SK-N-SH (cell line): ENCODE measurements around the gene PDE6B. TPM values are rescaled to one million over a fixed set of nuclear protein-coding genes. Genes with fewer than 3 reads are reported as not detected.

ENCODE experiments used
- CTCF ChIA-PET: fragments of 300-600, 350-600 bp; formaldehyde crosslinking; extraction: SDS; loops from one replicate; lab custom pipeline; 2021; lab: Yijun Ruan, JAX
- POLR2A ChIA-PET: fragments of 350-600 bp; sonication (Branson Sonifier 250); formaldehyde crosslinking; extraction: SDS; loops from one replicate; lab custom pipeline; 2020; ENCODE audit warnings: antibody characterized with exemption, inconsistent platforms; lab: Yijun Ruan, JAX
- DNase-seq: peaks from one replicate; pipeline ENCODE4 v3.0.0; 2012
- H2AFZ ChIP-seq: fragments of 200-600 bp; sonication (generic); 2 replicates; pipeline ENCODE4 v1.8.1; 2016; ENCODE audit warnings: antibody characterized with exemption, mild to moderate bottlenecking, low read depth
- H3F3A ChIP-seq: fragments of 200-600 bp; sonication (generic); replicated peaks from 2 replicates; pipeline ENCODE3; 2016; ENCODE audit warnings: antibody characterized with exemption, mild to moderate bottlenecking; ENCODE audit not compliant: insufficient read depth
- H3K27ac ChIP-seq, 2 experiments: fragments of 200-500 bp in 1 of 2; fragments of 200-600 bp in 1 of 2; sonication (Bioruptor generic) in 1 of 2; sonication (generic), shearing (Covaris generic) in 1 of 2; 2 replicates each; pipeline versions ENCODE4 v1.5.1 to v1.6.1; 2014 to 2016; ENCODE audit warnings: low read depth in 2 of 2, inconsistent platforms in 1 of 2, low read length in 1 of 2, mild to moderate bottlenecking in 1 of 2, mixed read lengths in 1 of 2
- H3K27me3 ChIP-seq: fragments of 200-600 bp; sonication (generic), shearing (Covaris generic); 2 replicates; pipeline ENCODE4 v1.6.1; 2016; ENCODE audit warnings: mixed run types; ENCODE audit not compliant: insufficient read depth
- H3K36me3 ChIP-seq, 2 experiments: fragments of 200-500 bp in 1 of 2; fragments of 200-600 bp in 1 of 2; sonication (Bioruptor generic) in 1 of 2; sonication (generic) in 1 of 2; replicated peaks in 1 of 2; 2 replicates each; pipeline versions ENCODE3 to v1.5.1; 2014 to 2016; ENCODE audit warnings: low read length in 1 of 2, mild to moderate bottlenecking in 1 of 2; ENCODE audit not compliant: insufficient read depth in 2 of 2, control insufficient read depth in 1 of 2
- H3K4me1 ChIP-seq, 2 experiments: fragments of 200-500 bp in 1 of 2; fragments of 200-600 bp in 1 of 2; sonication (Bioruptor generic) in 1 of 2; sonication (generic), shearing (Covaris generic) in 1 of 2; 2 replicates each; pipeline versions ENCODE4 v1.5.1 to v1.6.1; 2014 to 2016; ENCODE audit warnings: low read depth in 1 of 2, low read length in 1 of 2, mixed run types in 1 of 2; ENCODE audit not compliant: insufficient read depth in 2 of 2, control insufficient read depth in 1 of 2
- H3K4me2 ChIP-seq: fragments of 200-600 bp; sonication (generic), shearing (Covaris generic); 2 replicates; pipeline ENCODE4 v1.6.1; 2017; ENCODE audit warnings: mixed run types
- H3K4me3 ChIP-seq, 2 experiments: fragments of 200-500 bp in 1 of 2; fragments of 200-600 bp in 1 of 2; sonication (Bioruptor generic) in 1 of 2; sonication (generic), shearing (Covaris generic) in 1 of 2; 2 replicates each; pipeline versions ENCODE4 v1.5.1 to v1.8.1; 2014 to 2016; ENCODE audit warnings: low read depth in 2 of 2, inconsistent platforms in 1 of 2, low read length in 1 of 2, mild to moderate bottlenecking in 1 of 2, mixed read lengths in 1 of 2, moderate library complexity in 1 of 2
- H3K79me2 ChIP-seq: fragments of 200-600 bp; sonication (generic); 2 replicates; pipeline ENCODE4 v1.8.1; 2017; ENCODE audit warnings: mild to moderate bottlenecking; ENCODE audit not compliant: insufficient read depth
- H3K9ac ChIP-seq: fragments of 200-600 bp; sonication (generic); 2 replicates; pipeline ENCODE4 v1.6.1; 2017; ENCODE audit warnings: mixed run types
- H3K9me2 ChIP-seq: fragments of 200-600 bp; sonication (generic); 2 replicates; pipeline ENCODE4 v1.6.1; 2017; ENCODE audit warnings: mixed run types
- H3K9me3 ChIP-seq: fragments of 200-600 bp; sonication (generic); 2 replicates; pipeline ENCODE4 v1.6.1; 2017; ENCODE audit warnings: mixed run types, mild to moderate bottlenecking, moderate library complexity
- H4K20me1 ChIP-seq: fragments of 200-600 bp; sonication (generic); 2 replicates; pipeline ENCODE4 v1.6.1; 2017; ENCODE audit warnings: mild to moderate bottlenecking, mixed run types; ENCODE audit not compliant: insufficient read depth
- CHD2 ChIP-seq: fragments of 150-350 bp; IDR thresholded peaks from 2 replicates; pipeline ENCODE4 v1.6.1; 2018; ENCODE audit warnings: low read length; ENCODE audit not compliant: partially characterized antibody
- CTCF ChIP-seq: fragments of 200-600 bp; sonication (generic); IDR thresholded peaks from 2 replicates; pipeline ENCODE4 v1.6.1; 2017; ENCODE audit warnings: antibody characterized with exemption, mild to moderate bottlenecking, moderate library complexity
- ELF1 ChIP-seq: IDR thresholded peaks from 2 replicates; pipeline ENCODE4 v1.4.0; 2012
- GABPA ChIP-seq: IDR thresholded peaks from 2 replicates; pipeline ENCODE4 v1.4.0; 2012; ENCODE audit warnings: low read depth, mild to moderate bottlenecking
- IRF3 ChIP-seq: fragments of 150-350 bp; IDR thresholded peaks from 2 replicates; pipeline ENCODE4 v1.6.1; 2016; ENCODE audit warnings: mild to moderate bottlenecking, low read depth, low read length
- JUND ChIP-seq: IDR thresholded peaks from 2 replicates; pipeline ENCODE4 v1.4.0; 2012
- NFIC ChIP-seq: IDR thresholded peaks from 2 replicates; pipeline ENCODE4 v1.4.0; 2012; ENCODE audit warnings: borderline replicate concordance
- NRF1 ChIP-seq: IDR thresholded peaks from 2 replicates; pipeline ENCODE4 v1.6.1; 2012; ENCODE audit warnings: low read depth, mild to moderate bottlenecking, low read length
- POLR2AphosphoS5 ChIP-seq: IDR thresholded peaks from 2 replicates; pipeline ENCODE4 v1.6.1; 2012; ENCODE audit warnings: low read depth, low read length
- RCOR1 ChIP-seq: fragments of 150-350 bp; IDR thresholded peaks from 2 replicates; pipeline ENCODE4 v1.6.1; 2017; ENCODE audit warnings: antibody characterized with exemption, low read length
- REST ChIP-seq: IDR thresholded peaks from 2 replicates; pipeline ENCODE4 v1.6.1; 2012; ENCODE audit warnings: mild to moderate bottlenecking, low read depth, low read length, moderate library complexity
- RFX5 ChIP-seq: IDR thresholded peaks from 2 replicates; pipeline ENCODE4 v1.6.1; 2012; ENCODE audit warnings: mild to moderate bottlenecking, improper control_type of control experiment, low read length
- RXRA ChIP-seq: IDR thresholded peaks from 2 replicates; pipeline ENCODE4 v1.4.0; 2012; ENCODE audit warnings: low read depth, mild to moderate bottlenecking, borderline replicate concordance
- SIN3A ChIP-seq: IDR thresholded peaks from 2 replicates; pipeline ENCODE4 v1.6.1; 2012; ENCODE audit warnings: low read depth, mild to moderate bottlenecking, low read length, moderate library complexity, borderline replicate concordance
- TAF1 ChIP-seq: IDR thresholded peaks from 2 replicates; pipeline ENCODE4 v1.6.1; 2012; ENCODE audit warnings: low read depth, mild to moderate bottlenecking, low read length, moderate library complexity, borderline replicate concordance
- TCF12 ChIP-seq: IDR thresholded peaks from 2 replicates; pipeline ENCODE4 v1.4.0; 2012
- TEAD4 ChIP-seq: IDR thresholded peaks from 2 replicates; pipeline ENCODE4 v1.4.0; 2012; ENCODE audit warnings: mild to moderate bottlenecking, borderline replicate concordance; ENCODE audit not compliant: insufficient read depth
- WGBS: methylation state at CpG from one replicate; pipeline ENCODE4 v1.1.6; 2017; ENCODE audit warnings: low lambda C conversion rate; 5-methylcytosine and 5-hydroxymethylcytosine counted together
- polyA plus RNA-seq, 3 experiments: library from polyadenylated mRNA; depleted of rRNA; stranded (reverse); fragments of >200 nt; gene quantifications; 2 replicates each; pipeline ENCODE4 v1.2.3, GENCODE V29; 2012
- TF ChIP-seq, protein P1 (sequence below): IDR thresholded peaks from 2 replicates; pipeline ENCODE4 v1.4.0; 2012; ENCODE audit warnings: low read depth, borderline replicate concordance

The PDE6B gene
- polyA plus RNA-seq, 1 of the 3 experiments (the other 2 are of a cell fraction), result 1.2 TPM

DNA sequence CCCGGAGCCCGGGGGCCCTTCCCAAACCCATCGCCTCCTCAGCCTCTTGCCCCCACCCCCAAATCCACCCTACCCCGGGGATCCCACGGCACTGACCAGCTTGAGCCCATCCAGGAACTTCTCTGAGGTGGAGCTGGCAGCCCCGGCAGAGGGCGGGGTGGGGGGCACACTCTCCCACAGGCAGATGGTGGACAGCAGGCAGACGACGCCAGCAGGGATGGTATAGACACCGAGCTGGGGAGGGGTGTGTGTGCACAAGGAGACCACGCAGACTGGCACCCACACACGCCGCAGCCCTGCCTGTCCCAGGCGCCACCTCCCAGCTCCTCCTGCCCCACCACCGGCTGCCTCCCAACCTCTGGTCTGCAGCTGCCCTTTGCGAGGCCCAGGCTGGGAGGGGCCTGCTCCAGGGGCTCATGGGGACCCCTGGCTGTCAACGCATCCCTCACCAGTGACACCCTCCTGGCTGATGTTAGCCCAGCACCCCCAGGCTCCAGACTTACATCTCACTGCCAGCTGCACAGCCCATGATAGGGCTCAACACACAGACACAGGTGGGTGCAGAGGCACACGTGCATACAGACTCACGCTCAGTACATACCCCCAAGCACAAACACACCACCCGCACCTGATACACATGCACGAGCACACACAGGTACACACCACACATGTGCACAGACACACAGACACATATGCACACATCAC lies 59.4 kb downstream of the PDE6B start (continued):
- no peak for TF ChIP-seq CHD2
- no peak for TF ChIP-seq CTCF
- TF ChIP-seq JUND, result no peak
- TF ChIP-seq GABPA, result no peak
- no peak for TF ChIP-seq RXRA
- no peak for TF ChIP-seq RFX5

DNA sequence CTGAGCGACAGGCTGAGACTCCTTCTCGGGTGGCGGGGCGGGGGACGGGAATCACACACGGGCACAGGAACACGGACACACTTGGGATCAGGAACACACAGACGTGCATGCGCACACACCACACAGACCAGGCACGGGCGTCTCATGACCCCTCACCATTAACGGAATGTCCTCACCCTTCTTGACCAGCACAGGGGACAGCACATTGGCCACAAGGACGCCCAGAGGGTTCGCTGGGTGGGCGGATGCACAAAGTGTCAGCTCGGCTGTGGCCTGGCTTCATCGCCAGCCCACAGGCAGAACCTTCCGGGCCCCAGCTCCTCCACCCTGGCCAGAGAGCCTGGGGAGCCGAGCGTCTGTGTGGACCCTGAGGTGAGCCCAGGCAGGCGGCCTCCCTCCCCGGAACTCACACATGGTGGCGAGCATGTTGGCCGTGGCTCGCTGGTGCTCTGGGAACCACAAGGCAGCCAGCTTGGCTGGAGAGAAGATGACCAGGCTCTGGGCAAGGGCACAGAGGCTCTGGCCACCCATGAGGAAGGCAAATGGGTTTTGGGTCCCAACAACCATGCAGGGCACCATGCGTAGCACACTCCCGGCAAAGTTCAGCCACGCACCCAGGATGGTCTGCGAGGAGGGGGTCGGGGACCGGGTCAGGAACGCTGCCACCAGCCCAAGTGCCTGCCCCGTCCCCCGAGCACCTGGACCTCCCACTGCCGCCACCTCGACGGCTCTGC lies 60.5 kb downstream of the PDE6B start:
- no peaks in the 10 kb centered on the region for H3K27me3 ChIP-seq
- H3K9me2 ChIP-seq, result no peaks in the 10 kb centered on the region
- no peaks in the 10 kb centered on the region for H4K20me1 ChIP-seq
- 93% methylated on average over 18 of the region's 37 CpGs for WGBS
- H3F3A ChIP-seq, result peaks cover 11% of the 10 kb centered on the region
- CTCF ChIA-PET, result interaction anchor here (1.3 kb wide), 1 partner anchor 57 kb away, joined by 4 read pairs; no protein-coding TSS in a partner anchor
- TF ChIP-seq NRF1 (no peak), RFX5 (no peak), CTCF (no peak), RCOR1 (no peak), ELF1 (no peak), POLR2AphosphoS5 (no peak), IRF3 (no peak), SIN3A (no peak), NFIC (no peak), GABPA (no peak), TCF12 (no peak), TAF1 (no peak), TEAD4 (no peak), REST (no peak), CHD2 (no peak)
- TF ChIP-seq, protein P1, sequence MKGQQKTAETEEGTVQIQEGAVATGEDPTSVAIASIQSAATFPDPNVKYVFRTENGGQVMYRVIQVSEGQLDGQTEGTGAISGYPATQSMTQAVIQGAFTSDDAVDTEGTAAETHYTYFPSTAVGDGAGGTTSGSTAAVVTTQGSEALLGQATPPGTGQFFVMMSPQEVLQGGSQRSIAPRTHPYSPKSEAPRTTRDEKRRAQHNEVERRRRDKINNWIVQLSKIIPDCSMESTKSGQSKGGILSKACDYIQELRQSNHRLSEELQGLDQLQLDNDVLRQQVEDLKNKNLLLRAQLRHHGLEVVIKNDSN, result no peak
- H2AFZ ChIP-seq, result no peak overlapping the region
- H3K9me3 ChIP-seq, result no peaks in the 10 kb centered on the region
- no peak overlapping the region for H3K9ac ChIP-seq
- H3K4me1 ChIP-seq, result peaks cover 13 to 27% of the 10 kb centered on the region in 2 experiments; a peak in 3 of 4 replicates
- DNase-seq, result peak; percentile 25
- no peaks in the 10 kb centered on the region for H3K36me3 ChIP-seq
- no peak overlapping the region for H3K27ac ChIP-seq
- H3K4me2 ChIP-seq, result no peak overlapping the region
- H3K4me3 ChIP-seq, result no peak overlapping the region
- POLR2A ChIA-PET, result no interaction called here
- H3K79me2 ChIP-seq, result no peaks in the 10 kb centered on the region
